Stimulated activated memory B cell treated with anti-CD40 and anti-IgM and Interleukin-4, amounts not matched to agents 10 μg/mL and 1 μg/mL and 100 μg/mL, for 72 hours (primary cell): ENCODE measurements around the gene AHNAK2.
"Not testable (repeated sequence)": the region's sequence is repeated elsewhere in the genome, so short reads cannot be mapped to it uniquely, and the experiment has no call there.

ENCODE experiments used
- ATAC-seq: fragments of 150-1000 bp; cut with Tn5 transposase; 2 replicates; pipeline ENCODE4 v1.10.0; 2021
- H3K27ac Mint-ChIP-seq: one replicate; pipeline ENCODE4 v1.8.0; 2022; ENCODE audit warnings: mild to moderate bottlenecking, mixed read lengths
- H3K27me3 Mint-ChIP-seq: one replicate; pipeline ENCODE4 v1.8.0; 2022; ENCODE audit warnings: mixed read lengths
- H3K36me3 Mint-ChIP-seq: one replicate; pipeline ENCODE4 v1.8.0; 2022; ENCODE audit warnings: mixed read lengths
- H3K4me1 Mint-ChIP-seq: one replicate; pipeline ENCODE4 v1.8.0; 2022; ENCODE audit warnings: mixed read lengths
- H3K4me3 Mint-ChIP-seq: one replicate; pipeline ENCODE4 v1.8.0; 2022; ENCODE audit warnings: mild to moderate bottlenecking, moderate library complexity, mixed read lengths
- H3K9me3 Mint-ChIP-seq: one replicate; pipeline ENCODE4 v1.8.0; 2022; ENCODE audit warnings: mixed read lengths

AHNAK2 gene

DNA sequence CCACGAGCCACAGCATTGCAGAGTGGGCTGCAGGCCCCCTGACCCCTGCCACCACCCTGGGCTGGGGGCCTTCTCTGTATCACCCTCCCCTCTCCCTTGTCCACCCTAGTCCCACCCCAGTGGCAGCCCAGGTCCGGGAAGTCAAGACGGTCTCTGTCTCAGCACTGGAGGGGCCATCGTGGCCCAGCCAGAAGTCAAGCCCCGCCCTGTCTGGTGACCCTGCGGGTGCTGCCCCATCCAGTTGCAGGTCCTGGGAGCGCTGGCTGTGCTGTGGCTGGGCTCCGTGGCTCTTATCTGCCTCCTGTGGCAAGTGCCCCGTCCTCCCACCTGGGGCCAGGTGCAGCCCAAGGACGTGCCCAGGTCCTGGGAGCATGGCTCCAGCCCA is 50.8 kb downstream of the AHNAK2 start:
- Mint-ChIP-seq H3K27ac (peak overlapping the region; percentile 86), H3K36me3 (peaks cover 10% of the 10 kb centered on the region), H3K9me3 (no peaks in the 10 kb centered on the region), H3K4me1 (peaks cover 74% of the 10 kb centered on the region), H3K27me3 (no peaks in the 10 kb centered on the region), H3K4me3 (peak overlapping the region; percentile 58)
- no peak for ATAC-seq

GRCh38 chr14:104926619-104927431 is 51.3 kb downstream of the AHNAK2 start:
- no peaks in the 10 kb centered on the region for H3K27me3 Mint-ChIP-seq
- H3K9me3 Mint-ChIP-seq = no peaks in the 10 kb centered on the region
- H3K27ac Mint-ChIP-seq = peak overlapping the region; percentile 86
- H3K4me3 Mint-ChIP-seq = peak overlapping the region; percentile 85
- peaks cover 80% of the 10 kb centered on the region for H3K4me1 Mint-ChIP-seq
- H3K36me3 Mint-ChIP-seq = peaks cover 10% of the 10 kb centered on the region
- ATAC-seq = peak; percentile 84

- peak overlapping the region; percentile 85 for H3K4me3 Mint-ChIP-seq
- H3K36me3 Mint-ChIP-seq = peaks cover 10% of the 10 kb centered on the region
- ATAC-seq = peak; percentile 0
- H3K4me1 Mint-ChIP-seq = peaks cover 86% of the 10 kb centered on the region
- H3K27me3 Mint-ChIP-seq = no peaks in the 10 kb centered on the region
- H3K27ac Mint-ChIP-seq = peak overlapping the region; percentile 86
- no peaks in the 10 kb centered on the region for H3K9me3 Mint-ChIP-seq
Observed at GRCh38 chr14:104925855-104926609, 52.1 kb downstream of the AHNAK2 start.

- H3K9me3 Mint-ChIP-seq = no peaks in the 10 kb centered on the region
- peak overlapping the region; percentile 85 for H3K4me3 Mint-ChIP-seq
- H3K4me1 Mint-ChIP-seq = peaks cover 83% of the 10 kb centered on the region
- peak overlapping the region; percentile 86 for H3K27ac Mint-ChIP-seq
- H3K36me3 Mint-ChIP-seq = peaks cover 10% of the 10 kb centered on the region
- no peaks in the 10 kb centered on the region for H3K27me3 Mint-ChIP-seq
- ATAC-seq = no peak
Observed at GRCh38 chr14:104925214-104925854, 52.8 kb downstream of the AHNAK2 start.

DNA sequence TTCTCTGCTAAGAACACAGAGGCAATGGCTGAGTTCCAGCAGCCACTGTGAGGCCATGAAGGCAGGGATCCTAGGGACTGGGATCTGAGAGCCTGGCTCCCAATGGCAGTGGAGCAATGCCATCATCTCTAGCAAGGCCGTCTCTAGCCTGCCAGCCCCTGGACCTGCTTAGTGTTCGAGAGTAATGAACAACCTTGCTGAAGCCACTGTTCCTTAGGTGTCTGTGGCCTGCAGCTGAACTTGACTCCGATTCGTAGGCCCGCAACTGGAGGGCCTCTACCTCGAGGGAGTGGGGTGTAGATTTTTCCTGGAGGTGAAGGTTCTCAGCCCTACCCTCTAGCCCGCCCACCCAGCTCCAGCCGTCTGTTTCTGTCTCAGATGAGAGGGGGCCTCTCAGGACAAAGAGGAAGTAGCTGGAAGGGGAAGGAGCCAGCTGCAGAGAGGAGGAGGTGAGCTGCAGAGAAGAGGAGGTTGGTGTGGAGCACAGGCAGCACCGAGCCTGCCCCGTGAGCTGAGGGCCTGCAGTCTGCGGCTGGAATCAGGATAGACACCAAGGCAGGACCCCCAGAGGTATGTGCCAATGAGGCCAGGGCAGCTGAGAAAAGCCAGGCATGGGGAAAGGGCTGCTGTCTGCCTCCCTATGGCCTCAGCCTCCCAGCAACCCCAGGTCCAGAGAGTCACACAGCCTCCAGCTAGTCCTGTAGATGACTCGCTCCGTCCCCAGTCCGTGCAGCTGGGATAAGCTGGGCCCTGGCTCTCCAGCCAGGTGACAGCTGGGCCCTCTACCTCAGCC is 53.6 kb downstream of the AHNAK2 start, which contains the start of gene PLD4:
TSS of gene PLD4 (plus strand) at position 459 of the 793 bp plus-strand sequence. CDS start 2,262 bp downstream, outside the sequence.
- Mint-ChIP-seq H3K27ac (peak within 1 kb of the TSS; percentile 86), H3K9me3 (no peaks in the 10 kb centered on the region), H3K36me3 (peaks cover 10% of the 10 kb centered on the region), H3K4me3 (peak within 1 kb of the TSS; percentile 85), H3K4me1 (peaks cover 83% of the 10 kb centered on the region), H3K27me3 (no peaks in the 10 kb centered on the region)
- peak; percentile 63 for ATAC-seq

GRCh38 chr14:104923640-104924420 is 54.3 kb downstream of the AHNAK2 start:
- ATAC-seq = peak; percentile 34
- Mint-ChIP-seq H3K4me1 (peaks cover 78% of the 10 kb centered on the region), H3K9me3 (no peaks in the 10 kb centered on the region)

DNA sequence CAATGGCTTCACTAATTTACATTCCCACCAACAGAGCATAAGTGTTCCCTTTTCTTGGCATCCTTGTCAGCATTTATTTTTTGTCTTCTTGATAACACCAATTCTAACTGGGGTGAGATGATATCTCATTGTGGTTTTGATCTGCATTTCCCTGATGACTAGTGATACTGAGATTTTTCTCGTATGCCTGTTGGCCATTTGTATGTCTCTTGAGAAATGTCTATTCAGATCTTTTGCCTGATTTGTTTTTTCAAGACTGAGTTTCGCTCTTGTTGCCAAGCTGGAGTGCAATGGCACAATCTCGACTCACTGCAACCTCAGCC is 58.2 kb downstream of the AHNAK2 start:
- no peaks in the 10 kb centered on the region for H3K27me3 Mint-ChIP-seq
- no peak overlapping the region for H3K4me3 Mint-ChIP-seq
- no peaks in the 10 kb centered on the region for H3K36me3 Mint-ChIP-seq
- H3K27ac Mint-ChIP-seq = no peak overlapping the region
- peaks cover 39% of the 10 kb centered on the region for H3K4me1 Mint-ChIP-seq
- no peak for ATAC-seq
- no peaks in the 10 kb centered on the region for H3K9me3 Mint-ChIP-seq

More at GRCh38 chr14:104923640-104924420, 54.3 kb downstream of the AHNAK2 start:
- Mint-ChIP-seq H3K27ac (peak overlapping the region; percentile 86), H3K4me3 (peak overlapping the region; percentile 57), H3K36me3 (peaks cover 5% of the 10 kb centered on the region), H3K27me3 (no peaks in the 10 kb centered on the region)

DNA sequence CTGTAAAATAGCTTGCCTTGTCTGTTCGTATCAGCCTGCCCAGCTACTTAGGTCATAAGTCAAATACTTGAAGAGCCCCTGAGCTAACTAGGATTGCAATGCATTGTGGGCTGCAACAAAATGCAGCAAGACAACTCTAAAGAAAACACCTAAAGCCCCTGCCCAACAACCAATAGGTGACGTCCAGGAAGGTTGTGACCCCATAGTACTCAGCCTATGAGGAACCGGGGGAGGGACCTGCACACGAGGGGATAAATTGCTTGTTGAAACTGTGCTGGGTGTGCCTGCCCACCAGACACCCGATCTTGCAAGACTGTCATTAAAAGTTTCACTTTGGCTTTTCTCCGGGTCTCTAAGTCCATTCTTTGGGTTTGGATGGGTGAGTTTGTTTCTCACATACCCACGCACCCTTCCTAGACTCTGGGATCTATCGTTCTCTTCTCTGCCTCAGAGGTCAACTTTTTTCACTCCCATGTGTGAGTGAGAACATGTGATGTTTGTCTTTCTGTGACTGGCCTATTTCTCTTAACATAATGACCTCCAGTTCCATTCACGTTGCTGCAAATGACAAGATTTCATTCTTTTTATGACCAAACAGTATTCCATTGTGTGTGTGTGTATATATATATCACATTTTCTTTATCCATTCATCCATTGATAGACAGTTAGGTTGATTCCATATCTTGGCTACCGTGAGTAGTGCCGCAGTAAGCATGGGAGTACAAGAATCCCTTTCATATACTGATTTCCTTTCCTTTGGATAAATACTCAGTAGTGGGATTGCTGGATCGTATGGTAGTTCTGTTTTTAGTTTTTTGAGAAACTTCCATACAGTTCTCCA is 58.8 kb downstream of the AHNAK2 start:
- ATAC-seq, H3K9me3 Mint-ChIP-seq, H3K27me3 Mint-ChIP-seq, H3K4me3 Mint-ChIP-seq, H3K36me3 Mint-ChIP-seq, H3K27ac Mint-ChIP-seq: not testable (repeated sequence)
- H3K4me1 Mint-ChIP-seq = peaks cover 33% of the 10 kb centered on the region

GRCh38 chr14:104917993-104918392 is 60.2 kb downstream of the AHNAK2 start:
- Mint-ChIP-seq H3K36me3 (no peaks in the 10 kb centered on the region), H3K4me3 (no peak overlapping the region), H3K27me3 (no peaks in the 10 kb centered on the region), H3K4me1 (peaks cover 20% of the 10 kb centered on the region), H3K9me3 (no peaks in the 10 kb centered on the region), H3K27ac (no peak overlapping the region)
- ATAC-seq = no peak

DNA sequence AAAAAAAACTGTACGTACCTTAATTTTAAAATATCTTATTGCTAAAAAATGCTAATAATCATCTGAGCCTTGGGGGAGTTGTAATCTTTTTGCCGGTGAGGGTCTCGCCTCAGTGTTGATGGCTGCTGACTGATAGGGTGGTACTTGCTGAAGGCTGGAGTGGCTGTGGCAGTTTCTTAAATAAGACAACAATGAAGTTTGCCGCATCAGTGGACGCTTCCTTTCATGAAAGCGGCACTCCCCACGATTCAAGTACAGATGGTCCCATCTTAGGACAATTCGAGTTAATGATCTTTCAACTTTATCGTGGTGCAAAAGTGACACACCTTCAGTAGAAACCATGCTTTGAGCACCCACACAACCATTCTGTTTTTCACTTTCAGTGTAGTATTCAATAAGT is 61.1 kb downstream of the AHNAK2 start:
- H3K4me1 Mint-ChIP-seq = peaks cover 11% of the 10 kb centered on the region
- H3K9me3 Mint-ChIP-seq = no peaks in the 10 kb centered on the region
- no peak overlapping the region for H3K4me3 Mint-ChIP-seq
- no peaks in the 10 kb centered on the region for H3K36me3 Mint-ChIP-seq
- no peak for ATAC-seq
- no peaks in the 10 kb centered on the region for H3K27me3 Mint-ChIP-seq
- H3K27ac Mint-ChIP-seq = no peak overlapping the region

- H3K4me3 Mint-ChIP-seq = no peak overlapping the region
- no peak overlapping the region for H3K27ac Mint-ChIP-seq
- peaks cover 6% of the 10 kb centered on the region for H3K9me3 Mint-ChIP-seq
- H3K36me3 Mint-ChIP-seq = peaks cover 6% of the 10 kb centered on the region
- ATAC-seq = no peak
- H3K27me3 Mint-ChIP-seq = peaks cover 8% of the 10 kb centered on the region
- H3K4me1 Mint-ChIP-seq = no peaks in the 10 kb centered on the region
Observed at GRCh38 chr14:104913435-104913834, 64.7 kb downstream of the AHNAK2 start.

- H3K4me1 Mint-ChIP-seq = no peaks in the 10 kb centered on the region
- peaks cover 19% of the 10 kb centered on the region for H3K27me3 Mint-ChIP-seq
- ATAC-seq = no peak
- no peak overlapping the region for H3K27ac Mint-ChIP-seq
- H3K4me3 Mint-ChIP-seq = no peak overlapping the region
- peaks cover 10% of the 10 kb centered on the region for H3K9me3 Mint-ChIP-seq
- peaks cover 6% of the 10 kb centered on the region for H3K36me3 Mint-ChIP-seq
Observed at GRCh38 chr14:104912053-104912452, 66.1 kb downstream of the AHNAK2 start.

GRCh38 chr14:104908303-104908702 is 69.9 kb downstream of the AHNAK2 start:
- ATAC-seq = no peak
- Mint-ChIP-seq H3K4me1 (peaks cover 7% of the 10 kb centered on the region), H3K27ac (no peak overlapping the region), H3K4me3 (no peak overlapping the region), H3K36me3 (peaks cover 6% of the 10 kb centered on the region), H3K27me3 (peaks cover 36% of the 10 kb centered on the region), H3K9me3 (peaks cover 10% of the 10 kb centered on the region)
